Measurements from ENCODE around the gene GRIPAP1. TPM values are rescaled to one million over a fixed set of nuclear protein-coding genes. Genes with fewer than 3 reads are reported as not detected.

GRIPAP1 gene
- total RNA-seq, 1 experiment from 2014 or later: 92.8 TPM

DNA sequence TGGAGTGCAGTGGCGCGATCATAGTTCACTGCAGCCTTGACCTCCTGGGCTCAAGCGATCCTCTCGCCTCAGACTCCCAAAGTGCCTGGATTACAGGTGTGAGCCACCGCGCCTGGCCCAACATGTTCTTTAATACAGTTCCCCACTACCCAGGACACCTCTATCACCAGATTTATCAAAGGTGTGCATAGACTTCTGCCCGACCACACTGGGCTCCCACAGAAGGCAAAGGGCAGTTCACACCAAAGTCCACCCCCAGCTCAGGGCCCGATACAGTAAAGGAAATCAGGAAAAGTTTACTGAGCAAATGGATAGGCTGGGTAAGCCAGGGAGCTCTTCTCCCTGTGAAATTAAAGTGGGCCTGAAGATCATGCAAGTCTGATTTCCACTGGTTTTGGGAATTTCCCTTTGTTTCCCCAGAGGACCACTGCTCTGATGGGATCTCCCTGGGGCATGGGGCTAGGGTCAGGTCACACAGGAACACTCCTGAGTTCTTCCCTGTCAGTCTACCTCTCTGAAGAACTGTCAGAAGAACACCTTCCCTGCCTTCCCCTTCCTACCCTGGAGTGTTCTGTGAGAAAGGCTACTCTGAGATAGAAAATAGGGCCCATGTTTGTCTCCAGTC is 65.5 kb downstream of the GRIPAP1 start:
- no peak overlapping the region for H3K27ac Mint-ChIP-seq (ENCODE audit: unreplicated experiment)
- intact Hi-C loops (cut with micrococcal nuclease; ENCODE audit: unreplicated experiment): no loop called here
- no peak overlapping the region for H3K4me3 Mint-ChIP-seq (ENCODE audit: low read depth, unreplicated experiment)
- no peak for DNase-seq
- CTCF ChIA-PET: no interaction called here
- no TSS peak for BruUV-seq (replicated peaks)
- H3K4me1 Mint-ChIP-seq (ENCODE audit: low read depth, unreplicated experiment): no peaks in the 10 kb centered on the region
- peaks cover 39% of the 10 kb centered on the region for H3K36me3 Mint-ChIP-seq (ENCODE audit: insufficient read depth, unreplicated experiment)
- TF ChIP-seq, protein P1, sequence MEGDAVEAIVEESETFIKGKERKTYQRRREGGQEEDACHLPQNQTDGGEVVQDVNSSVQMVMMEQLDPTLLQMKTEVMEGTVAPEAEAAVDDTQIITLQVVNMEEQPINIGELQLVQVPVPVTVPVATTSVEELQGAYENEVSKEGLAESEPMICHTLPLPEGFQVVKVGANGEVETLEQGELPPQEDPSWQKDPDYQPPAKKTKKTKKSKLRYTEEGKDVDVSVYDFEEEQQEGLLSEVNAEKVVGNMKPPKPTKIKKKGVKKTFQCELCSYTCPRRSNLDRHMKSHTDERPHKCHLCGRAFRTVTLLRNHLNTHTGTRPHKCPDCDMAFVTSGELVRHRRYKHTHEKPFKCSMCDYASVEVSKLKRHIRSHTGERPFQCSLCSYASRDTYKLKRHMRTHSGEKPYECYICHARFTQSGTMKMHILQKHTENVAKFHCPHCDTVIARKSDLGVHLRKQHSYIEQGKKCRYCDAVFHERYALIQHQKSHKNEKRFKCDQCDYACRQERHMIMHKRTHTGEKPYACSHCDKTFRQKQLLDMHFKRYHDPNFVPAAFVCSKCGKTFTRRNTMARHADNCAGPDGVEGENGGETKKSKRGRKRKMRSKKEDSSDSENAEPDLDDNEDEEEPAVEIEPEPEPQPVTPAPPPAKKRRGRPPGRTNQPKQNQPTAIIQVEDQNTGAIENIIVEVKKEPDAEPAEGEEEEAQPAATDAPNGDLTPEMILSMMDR (IDR thresholded peaks at IDR 0.05; ENCODE audit: unreplicated experiment): no peak
- H3K27me3 Mint-ChIP-seq (ENCODE audit: unreplicated experiment): no peaks in the 10 kb centered on the region
- H3K9me3 Mint-ChIP-seq (ENCODE audit: low read depth, unreplicated experiment): no peaks in the 10 kb centered on the region

DNA sequence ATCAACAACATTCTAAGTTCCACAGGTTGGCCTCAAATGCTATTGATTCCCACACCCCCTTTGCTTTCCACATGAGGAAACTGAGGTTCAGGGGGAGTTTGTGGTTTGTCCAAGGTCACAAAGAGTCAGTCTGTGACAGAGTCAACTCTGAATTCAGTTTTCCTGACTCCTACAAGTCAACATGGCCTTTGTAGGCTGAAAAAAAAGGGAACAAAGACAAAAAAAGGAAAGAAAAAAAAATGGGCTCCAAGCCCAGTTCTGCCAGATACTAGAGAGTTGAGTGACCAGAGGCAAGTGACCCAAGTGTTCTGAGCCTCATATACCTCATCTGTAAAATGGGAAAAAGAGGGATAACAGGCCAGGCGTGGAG is 66.8 kb downstream of the GRIPAP1 start:
- Mint-ChIP-seq H3K4me3 (ENCODE audit: low read depth, unreplicated experiment) (no peak overlapping the region), H3K36me3 (ENCODE audit: insufficient read depth, unreplicated experiment) (peaks cover 37% of the 10 kb centered on the region), H3K9me3 (ENCODE audit: low read depth, unreplicated experiment) (no peaks in the 10 kb centered on the region), H3K27me3 (ENCODE audit: unreplicated experiment) (no peaks in the 10 kb centered on the region), H3K27ac (ENCODE audit: unreplicated experiment) (no peak overlapping the region), H3K4me1 (ENCODE audit: low read depth, unreplicated experiment) (no peaks in the 10 kb centered on the region)
- intact Hi-C loops (cut with micrococcal nuclease; ENCODE audit: unreplicated experiment): no loop called here
- TF ChIP-seq, protein P1 (IDR thresholded peaks at IDR 0.05; ENCODE audit: unreplicated experiment): no peak
- CTCF ChIA-PET: no interaction called here
- BruUV-seq (replicated peaks): no TSS peak
- DNase-seq: no peak

DNA sequence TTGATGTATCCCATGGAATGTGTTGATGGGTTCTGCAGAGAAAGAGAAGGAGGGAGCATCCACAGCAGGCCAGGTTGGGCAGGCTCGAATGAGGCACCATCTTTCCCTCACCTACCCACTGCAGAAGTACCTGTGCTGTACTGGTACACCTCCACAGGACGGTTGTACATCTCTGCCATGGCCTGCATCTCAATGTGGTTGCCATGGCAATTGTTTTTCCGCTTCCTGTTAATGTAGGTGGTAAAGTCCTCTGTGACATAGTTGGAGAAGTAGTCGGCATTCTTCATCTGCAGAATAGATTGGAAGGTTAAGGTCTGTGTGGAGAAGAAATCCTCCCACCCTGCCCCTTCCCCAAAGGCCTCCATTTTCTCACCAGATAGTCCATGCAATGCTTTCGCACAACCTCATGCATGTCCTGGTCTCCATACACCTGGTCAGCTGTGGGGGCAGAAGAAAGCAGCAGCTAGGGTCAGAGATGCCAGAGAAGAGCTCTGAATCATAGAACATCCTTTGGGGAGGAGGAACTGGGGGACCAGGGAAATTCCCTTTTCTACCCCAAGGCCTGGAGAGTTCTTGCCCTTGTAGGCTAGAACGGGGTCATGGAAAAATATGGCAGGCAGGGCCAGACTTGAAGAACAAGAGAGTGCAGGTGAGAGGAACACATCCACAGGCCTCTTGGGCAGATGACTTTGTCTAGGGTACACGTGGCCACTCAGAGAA is 67.3 kb downstream of the GRIPAP1 start:
- TF ChIP-seq, protein P1 (IDR thresholded peaks at IDR 0.05; ENCODE audit: unreplicated experiment): no peak
- no peak for DNase-seq
- BruUV-seq (replicated peaks): no TSS peak
- Mint-ChIP-seq H3K27ac (ENCODE audit: unreplicated experiment) (no peak overlapping the region), H3K4me1 (ENCODE audit: low read depth, unreplicated experiment) (no peaks in the 10 kb centered on the region), H3K27me3 (ENCODE audit: unreplicated experiment) (no peaks in the 10 kb centered on the region), H3K4me3 (ENCODE audit: low read depth, unreplicated experiment) (no peak overlapping the region), H3K9me3 (ENCODE audit: low read depth, unreplicated experiment) (no peaks in the 10 kb centered on the region), H3K36me3 (ENCODE audit: insufficient read depth, unreplicated experiment) (peaks cover 33% of the 10 kb centered on the region)
- intact Hi-C loops (cut with micrococcal nuclease; ENCODE audit: unreplicated experiment): no loop called here
- CTCF ChIA-PET: no interaction called here

DNA sequence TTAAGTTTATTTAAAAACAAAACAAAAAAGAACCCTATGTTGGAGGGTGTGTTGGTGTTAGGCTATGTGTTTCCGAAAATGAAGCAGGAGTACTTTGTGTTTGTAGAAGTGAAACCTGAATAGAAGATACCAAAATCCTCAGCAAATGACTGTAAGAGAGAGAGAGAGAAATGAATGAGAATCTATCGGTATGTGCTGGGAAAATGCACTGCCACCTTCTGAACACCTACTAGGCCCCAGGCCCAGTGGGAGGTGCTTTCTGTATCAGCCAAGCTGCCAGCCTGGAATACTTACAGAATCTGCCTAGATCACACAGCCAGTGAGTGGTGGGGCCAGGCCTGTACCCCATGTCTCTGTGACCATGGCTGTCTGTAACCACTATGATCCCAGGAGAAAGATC is 68.3 kb downstream of the GRIPAP1 start:
- H3K9me3 Mint-ChIP-seq (ENCODE audit: low read depth, unreplicated experiment): no peaks in the 10 kb centered on the region
- H3K4me3 Mint-ChIP-seq (ENCODE audit: low read depth, unreplicated experiment): no peak overlapping the region
- CTCF ChIA-PET: no interaction called here
- TF ChIP-seq, protein P1 (IDR thresholded peaks at IDR 0.05; ENCODE audit: unreplicated experiment): no peak
- DNase-seq: no peak
- no peaks in the 10 kb centered on the region for H3K4me1 Mint-ChIP-seq (ENCODE audit: low read depth, unreplicated experiment)
- intact Hi-C loops (cut with micrococcal nuclease; ENCODE audit: unreplicated experiment): no loop called here
- H3K27ac Mint-ChIP-seq (ENCODE audit: unreplicated experiment): no peak overlapping the region
- H3K27me3 Mint-ChIP-seq (ENCODE audit: unreplicated experiment): no peaks in the 10 kb centered on the region
- H3K36me3 Mint-ChIP-seq (ENCODE audit: insufficient read depth, unreplicated experiment): peaks cover 29% of the 10 kb centered on the region
- BruUV-seq (replicated peaks): no TSS peak
